GM12878 (cell line): Measurements from ENCODE around the gene ADCYAP1R1. TPM values are rescaled to one million over a fixed set of nuclear protein-coding genes. Genes with fewer than 3 reads are reported as not detected.

Experiments
- ATAC-seq: fragments of 200-7000 bp; cut with Tn5 transposase; 3 replicates; pipeline ENCODE4 v1.9.1; 2020; ENCODE audit warnings: mild to moderate bottlenecking, moderate library complexity
- BruUV-seq: library from RNA; stranded (reverse); fragments of 400-500 nt; replicated peaks from 2 replicates; lab custom pipeline; 2021; lab: Mats Ljungman, UMichigan
- CTCF ChIA-PET: fragments of 300-600 bp; sonication (Branson Sonifier 250); formaldehyde crosslinking; extraction: SDS; loops from one replicate; lab custom pipeline; 2021; ENCODE audit warnings: inconsistent platforms; lab: Yijun Ruan, JAX
- POLR2A ChIA-PET: fragments of 350-600 bp; formaldehyde crosslinking; extraction: SDS; loops from one replicate; lab custom pipeline; 2021; ENCODE audit warnings: inconsistent platforms; lab: Charles Lee
- RAD21 ChIA-PET: fragments of 300-600 bp; sonication (Branson Sonifier 250); formaldehyde crosslinking; loops from one replicate; lab custom pipeline; 2023; ENCODE audit warnings: antibody characterized with exemption; ENCODE audit not compliant: unreplicated experiment; lab: Charles Lee
- SMC1A ChIA-PET: fragments of 300-600 bp; sonication (Branson Sonifier 250); formaldehyde crosslinking; loops from one replicate; lab custom pipeline; 2023; ENCODE audit not compliant: unreplicated experiment, uncharacterized antibody; lab: Charles Lee
- DNase-seq: peaks from one replicate; pipeline ENCODE4 v3.0.0-alpha.2; 2011; ENCODE audit warnings: low read depth, low spot score
- FAIRE-seq: peaks from 3 replicates; lab custom pipeline; 2011; peaks lifted over from hg19 to GRCh38; lab: Jason Lieb, UNC
- H2AFZ ChIP-seq: 2 replicates; pipeline ENCODE4 v1.6.0; 2011; ENCODE audit warnings: low read depth, low read length, control low read depth; ENCODE audit not compliant: control insufficient read depth
- H3K27ac ChIP-seq: 2 replicates; pipeline ENCODE4 v1.5.1; 2011; ENCODE audit warnings: control low read depth; ENCODE audit not compliant: control insufficient read depth, insufficient read depth
- H3K27me3 ChIP-seq, 2 experiments: replicated peaks in 1 of 2; 2 replicates each; pipeline versions ENCODE4 v1.6.0 to v1.6.1; 2011; ENCODE audit warnings: low read length in 1 of 2; ENCODE audit not compliant: control insufficient read depth in 2 of 2, insufficient read depth in 2 of 2
- H3K36me3 ChIP-seq, 2 experiments: 2 replicates each; pipeline ENCODE4 v1.5.1; 2011; ENCODE audit warnings: low read length in 1 of 2; ENCODE audit not compliant: control insufficient read depth in 2 of 2, insufficient read depth in 2 of 2
- H3K4me1 ChIP-seq: 2 replicates; pipeline ENCODE4 v1.6.1; 2011; ENCODE audit warnings: mild to moderate bottlenecking, low read length, moderate library complexity, mixed read lengths; ENCODE audit not compliant: control insufficient read depth, insufficient read depth
- H3K4me2 ChIP-seq: 2 replicates; pipeline ENCODE4 v1.6.0; 2011; ENCODE audit warnings: control low read depth; ENCODE audit not compliant: control insufficient read depth, insufficient read depth
- H3K4me3 ChIP-seq: fragments of 200-600 bp; sonication (generic); 2 replicates; pipeline ENCODE4 v1.5.1; 2016
- H3K79me2 ChIP-seq: 2 replicates; pipeline ENCODE4 v1.6.0; 2011; ENCODE audit warnings: low read length; ENCODE audit not compliant: control insufficient read depth, insufficient read depth
- H3K9ac ChIP-seq: 2 replicates; pipeline ENCODE4 v1.8.0; 2011; ENCODE audit warnings: low read length, control low read depth, mixed read lengths; ENCODE audit not compliant: control insufficient read depth, insufficient read depth
- H3K9me3 ChIP-seq: replicated peaks from 3 replicates; pipeline ENCODE4 v1.5.1; 2011; ENCODE audit warnings: mild to moderate bottlenecking, low read length; ENCODE audit not compliant: control insufficient read depth, insufficient read depth
- H4K20me1 ChIP-seq: 2 replicates; pipeline ENCODE4 v1.6.0; 2011; ENCODE audit not compliant: control insufficient read depth, insufficient read depth
- CBX5 ChIP-seq: sonication (generic); IDR thresholded peaks from 2 replicates; pipeline ENCODE4 v1.6.1; 2016; ENCODE audit warnings: low read depth, moderate library complexity, mild to moderate bottlenecking, inconsistent platforms
- GATAD2B ChIP-seq: fragments of 450-650 bp; conservative IDR thresholded peaks from 2 replicates; pipeline ENCODE4 v1.6.1; 2017; ENCODE audit warnings: low read depth, mild to moderate bottlenecking, moderate library complexity
- HCFC1 ChIP-seq: fragments of 150-350 bp; IDR thresholded peaks from 2 replicates; pipeline ENCODE4 v1.6.1; 2014; ENCODE audit warnings: low read length
- HDGF ChIP-seq: fragments of 450-650 bp; IDR thresholded peaks from 2 replicates; pipeline ENCODE4 v1.6.1; 2016; ENCODE audit warnings: antibody characterized with exemption
- IKZF2 ChIP-seq, 2 experiments: fragments of 450-650 bp; IDR thresholded peaks; 2 replicates each; pipeline ENCODE4 v1.6.1; 2017; ENCODE audit warnings: mild to moderate bottlenecking in 2 of 2, moderate library complexity in 2 of 2
- JUND ChIP-seq: IDR thresholded peaks from 2 replicates; pipeline ENCODE4 v1.6.1; 2012; ENCODE audit warnings: low read depth, mild to moderate bottlenecking, low read length, improper control_type of control experiment, moderate library complexity
- MTA3 ChIP-seq: IDR thresholded peaks from 2 replicates; pipeline ENCODE4 v1.6.1; 2012; ENCODE audit warnings: low read length, inconsistent platforms, borderline replicate concordance
- NR2C2 ChIP-seq: IDR thresholded peaks from 2 replicates; pipeline ENCODE4 v1.6.1; 2011; ENCODE audit warnings: borderline replicate concordance, low read depth; ENCODE audit not compliant: control insufficient read depth, insufficient read length
- SREBF1 ChIP-seq: IDR thresholded peaks from 2 replicates; pipeline ENCODE4 v1.6.1; 2012; ENCODE audit warnings: mild to moderate bottlenecking, low read length
- SUZ12 ChIP-seq: fragments of 200-600 bp; sonication (generic); IDR thresholded peaks from one replicate; pipeline ENCODE4 v1.6.1; 2018; ENCODE audit warnings: antibody characterized with exemption, mild to moderate bottlenecking; ENCODE audit not compliant: unreplicated experiment
- TCF7 ChIP-seq: IDR thresholded peaks from 2 replicates; pipeline ENCODE4 v1.6.1; 2014; ENCODE audit warnings: antibody characterized with exemption, borderline replicate concordance
- USF1 ChIP-seq: IDR thresholded peaks from 2 replicates; pipeline ENCODE4 v1.6.1; 2011; ENCODE audit warnings: borderline replicate concordance, low read depth, mild to moderate bottlenecking, moderate library complexity, mixed read lengths, low read length; ENCODE audit not compliant: insufficient read depth; ENCODE audit errors: extremely low read length
- ZNF384 ChIP-seq: IDR thresholded peaks from 2 replicates; pipeline ENCODE4 v1.6.1; 2012; ENCODE audit warnings: low read depth, mild to moderate bottlenecking, low read length, improper control_type of control experiment, borderline replicate concordance
- ZNF592 ChIP-seq: fragments of 450-650 bp; IDR thresholded peaks from 2 replicates; pipeline ENCODE4 v1.6.1; 2017; ENCODE audit warnings: mild to moderate bottlenecking, moderate library complexity
- WGBS: methylation state at CpG from one replicate; pipeline ENCODE4 v1.1.6; 2016; ENCODE audit warnings: low lambda C conversion rate; ENCODE audit not compliant: insufficient replicate concordance, insufficient coverage; ENCODE audit errors: missing lambda C conversion rate; 5-methylcytosine and 5-hydroxymethylcytosine counted together
- in situ Hi-C: fragments of 300-500 bp; cut with MboI; formaldehyde crosslinking; loops from 9 replicates; pipeline ENCODE4 v1.14.3; 2018; ENCODE audit warnings: mixed read lengths
- intact Hi-C: fragments of 100-400 bp; cut with micrococcal nuclease; formaldehyde crosslinking; loops from one replicate; pipeline ENCODE4 v1.14.2; 2022; ENCODE audit not compliant: unreplicated experiment
- polyA plus RNA-seq, 11 experiments: library from polyadenylated mRNA; depleted of rRNA in 4 of 11; unstranded in 6 of 11; stranded (reverse) in 5 of 11; fragments of >200 nt; fragmentation: Nextera tagmentation in 4 of 11; fragmentation: Illumina TruSeq in 1 of 11; extraction: Ambion mirVana in 4 of 11; extraction: Trizol in 1 of 11; gene quantifications; 1 replicate in 1 of 11; 2 replicates in 10 of 11; pipeline versions ENCODE4 v1.2.1 to v1.2.3, GENCODE V29; 2011 to 2016; ENCODE audit warnings: inconsistent platforms in 2 of 11, missing spikeins in 2 of 11, low read depth in 1 of 11
- total RNA-seq, 4 experiments: library from RNA; depleted of rRNA in 3 of 4; stranded (reverse); fragments of >200 nt in 3 of 4; fragmentation: Illumina TruSeq in 1 of 4; extraction: Trizol in 1 of 4; gene quantifications; 2 replicates each; pipeline versions ENCODE4 v1.2.1 to v1.2.3, GENCODE V29; 2013 to 2021
- TF ChIP-seq, protein P1 (sequence below): IDR thresholded peaks from 2 replicates; pipeline ENCODE4 v1.6.1; 2012; ENCODE audit warnings: low read depth, low read length, improper control_type of control experiment

The ADCYAP1R1 gene
- total and polyA plus RNA-seq, 10 of the 15 experiments (the other 5 are each of a cell fraction or from before 2014, with no cell fraction given) = not detected

GRCh38 chr7:31107106-31108090, 55.3 kb downstream of the ADCYAP1R1 start:
- FAIRE-seq (no peak), DNase-seq (no peak), ATAC-seq (no peak)
- H3K27ac ChIP-seq = no peak overlapping the region
- H4K20me1 ChIP-seq = no peaks in the 10 kb centered on the region
- no peak overlapping the region for H3K4me3 ChIP-seq
- H3K36me3 ChIP-seq = no peaks in the 10 kb centered on the region
- in situ Hi-C loops = no loop called here
- H3K4me2 ChIP-seq = no peak overlapping the region
- H3K4me1 ChIP-seq = no peaks in the 10 kb centered on the region
- intact Hi-C loops = no loop called here
- no peaks in the 10 kb centered on the region for H3K79me2 ChIP-seq
- no TSS peak for BruUV-seq
- H3K9ac ChIP-seq = no peak overlapping the region
- POLR2A ChIA-PET = no interaction called here
- CTCF ChIA-PET = interaction anchor here (1.2 to 1.3 kb wide), 2 partner anchors 24 to 27 kb away, joined by 3 read pairs; no protein-coding TSS in a partner anchor
- 0 out of 4 replicates have a peak, but pooled peaks cover 0 to 3% of the 10 kb centered on the region in 2 experiments for H3K27me3 ChIP-seq
- 17% methylated on average over 15 of the region's 15 CpGs for WGBS
- SMC1A ChIA-PET = interaction anchor here (1.3 kb wide), 1 partner anchor 124 kb away, joined by 4 read pairs; no protein-coding TSS in a partner anchor
- RAD21 ChIA-PET = no interaction called here
- H3K9me3 ChIP-seq = no peaks in the 10 kb centered on the region
- no peak overlapping the region for H2AFZ ChIP-seq
- no peak for TF ChIP-seq USF1
- TF ChIP-seq CBX5 = no peak
- TF ChIP-seq HCFC1 = no peak
- no peak for TF ChIP-seq SUZ12
- no peak for TF ChIP-seq GATAD2B
- no peak for TF ChIP-seq HDGF
- TF ChIP-seq, protein P1, sequence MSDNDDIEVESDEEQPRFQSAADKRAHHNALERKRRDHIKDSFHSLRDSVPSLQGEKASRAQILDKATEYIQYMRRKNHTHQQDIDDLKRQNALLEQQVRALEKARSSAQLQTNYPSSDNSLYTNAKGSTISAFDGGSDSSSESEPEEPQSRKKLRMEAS = no peak
- TF ChIP-seq IKZF2 (IDR thresholded peaks at IDR 0.05) = no peak
- TF ChIP-seq ZNF384 = no peak
- TF ChIP-seq MTA3 = no peak
- TF ChIP-seq SREBF1 = no peak
- TF ChIP-seq TCF7 = no peak
- TF ChIP-seq NR2C2 = no peak
- no peak for TF ChIP-seq JUND
- no peak for TF ChIP-seq ZNF592
